Peyer's patch (tissue), 4 donors: ENCODE results near the gene TNFRSF13B. TPM values are rescaled to one million over a fixed set of nuclear protein-coding genes. Genes with fewer than 3 reads are reported as not detected.
"Not testable (repeated sequence)": the region's sequence is repeated elsewhere in the genome, so short reads cannot be mapped to it uniquely, and the experiment has no call there.

Experiments
- DNase-seq, 3 donors: peaks; one replicate each; pipeline ENCODE4 v3.0.0-alpha.2; 2017 to 2019
- H3K27ac ChIP-seq, 4 donors: fragments of 200-600 bp; sonication (generic); one replicate each; pipeline ENCODE4 v1.5.1; 2016 to 2019
- H3K27me3 ChIP-seq, 2 donors: fragments of 200-600 bp; sonication (generic); one replicate each; pipeline ENCODE4 v1.5.1; 2019
- H3K36me3 ChIP-seq, 3 donors: fragments of 200-600 bp; sonication (generic); one replicate each; pipeline ENCODE4 v1.5.1; 2016 to 2019
- H3K4me1 ChIP-seq, 4 donors: fragments of 200-600 bp; sonication (generic); one replicate each; pipeline ENCODE4 v1.5.1; 2016 to 2019
- H3K4me3 ChIP-seq, 4 donors: fragments of 200-600 bp; sonication (generic); 1 replicate in 3 of 4; 2 replicates in 1 of 4; pipeline ENCODE4 v1.5.1; 2016 to 2019; ENCODE audit warnings: mild to moderate bottlenecking in 1 of 4
- H3K9me3 ChIP-seq, 4 donors: fragments of 200-600 bp; sonication (generic); one replicate each; pipeline ENCODE4 v1.5.1; 2016 to 2019; ENCODE audit warnings: mild to moderate bottlenecking in 1 of 4
- POLR2A ChIP-seq, 2 donors: fragments of 450-650 bp; IDR thresholded peaks; one replicate each; pipeline ENCODE4 v1.5.1; 2017; ENCODE audit warnings: antibody characterized with exemption in 2 of 2, mild to moderate bottlenecking in 2 of 2, moderate library complexity in 2 of 2
- total RNA-seq, 4 donors: library from RNA; depleted of rRNA; stranded (reverse); fragments of >200 nt; gene quantifications; one replicate each; pipeline ENCODE4 v1.1.0, GENCODE V29; 2016
- TF ChIP-seq, protein P1 (sequence below), 6 experiments: fragments of 450-650 bp in 4 of 6; fragments of 200-600 bp in 2 of 6; sonication (generic) in 1 of 6; IDR thresholded peaks; one replicate each; pipeline ENCODE4 v1.5.1; 2017 to 2019; ENCODE audit warnings: antibody characterized with exemption in 6 of 6, mild to moderate bottlenecking in 3 of 6, moderate library complexity in 1 of 6

Gene TNFRSF13B
- total RNA-seq, 4 donors from 2014 or later = 3.2 to 86.6 TPM; not detected in 2

DNA sequence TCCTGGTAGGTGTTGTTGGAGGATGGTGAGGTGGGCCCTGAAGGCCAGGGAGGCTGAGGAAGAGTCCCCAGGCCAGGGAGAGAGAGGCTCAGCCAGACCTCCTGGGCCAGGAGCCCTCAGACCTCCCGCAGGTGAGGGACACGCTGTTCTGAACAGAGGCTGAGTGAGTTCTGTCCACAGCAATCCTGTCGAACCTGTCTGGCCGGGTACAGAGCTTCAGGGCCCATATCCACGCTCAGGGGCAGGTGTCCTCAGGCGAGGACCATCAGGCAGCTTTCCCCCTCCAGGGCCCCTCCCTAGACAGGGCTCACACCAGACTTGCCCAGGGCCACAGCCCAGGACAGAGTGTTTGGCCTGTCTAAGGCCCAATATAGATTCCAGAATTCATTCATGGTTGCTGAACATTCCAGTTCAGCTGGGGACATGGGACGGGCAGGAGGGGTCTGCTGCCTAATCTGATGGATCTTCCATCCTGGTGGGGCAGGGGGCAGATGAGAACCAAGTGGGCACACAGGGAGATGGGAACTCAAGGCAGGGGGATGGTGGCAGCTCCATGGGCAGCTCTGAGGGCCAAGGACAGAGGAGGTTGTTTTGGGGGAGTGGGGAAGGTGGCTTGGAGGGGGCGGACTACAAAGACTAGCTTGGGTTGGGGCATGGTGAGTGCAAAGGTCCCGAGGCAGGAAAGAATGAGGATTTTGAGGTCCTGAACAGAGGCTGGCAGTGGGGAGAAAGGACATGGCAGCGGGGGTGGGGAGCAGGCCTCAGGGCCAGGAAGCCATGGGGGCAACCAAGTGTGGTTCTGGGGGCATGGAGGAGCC is 46.9 kb upstream of the TNFRSF13B start:
- TF ChIP-seq POLR2A (IDR thresholded peaks at IDR 0.05) = no peak
- TF ChIP-seq, protein P1, sequence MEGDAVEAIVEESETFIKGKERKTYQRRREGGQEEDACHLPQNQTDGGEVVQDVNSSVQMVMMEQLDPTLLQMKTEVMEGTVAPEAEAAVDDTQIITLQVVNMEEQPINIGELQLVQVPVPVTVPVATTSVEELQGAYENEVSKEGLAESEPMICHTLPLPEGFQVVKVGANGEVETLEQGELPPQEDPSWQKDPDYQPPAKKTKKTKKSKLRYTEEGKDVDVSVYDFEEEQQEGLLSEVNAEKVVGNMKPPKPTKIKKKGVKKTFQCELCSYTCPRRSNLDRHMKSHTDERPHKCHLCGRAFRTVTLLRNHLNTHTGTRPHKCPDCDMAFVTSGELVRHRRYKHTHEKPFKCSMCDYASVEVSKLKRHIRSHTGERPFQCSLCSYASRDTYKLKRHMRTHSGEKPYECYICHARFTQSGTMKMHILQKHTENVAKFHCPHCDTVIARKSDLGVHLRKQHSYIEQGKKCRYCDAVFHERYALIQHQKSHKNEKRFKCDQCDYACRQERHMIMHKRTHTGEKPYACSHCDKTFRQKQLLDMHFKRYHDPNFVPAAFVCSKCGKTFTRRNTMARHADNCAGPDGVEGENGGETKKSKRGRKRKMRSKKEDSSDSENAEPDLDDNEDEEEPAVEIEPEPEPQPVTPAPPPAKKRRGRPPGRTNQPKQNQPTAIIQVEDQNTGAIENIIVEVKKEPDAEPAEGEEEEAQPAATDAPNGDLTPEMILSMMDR (IDR thresholded peaks at IDR 0.05) = no peak
- Histone ChIP-seq H3K27me3 (no peaks in the 10 kb centered on the region), H3K36me3 (no peaks in the 10 kb centered on the region), H3K9me3 (no peaks in the 10 kb centered on the region), H3K27ac (no peak overlapping the region), H3K4me1 (peaks cover 0 to 19% (median 0%) of the 10 kb centered on the region in 4 donors), H3K4me3 (no peak overlapping the region)
- DNase-seq = peak in 2 of 3 donors; percentile 53 to 55

DNA sequence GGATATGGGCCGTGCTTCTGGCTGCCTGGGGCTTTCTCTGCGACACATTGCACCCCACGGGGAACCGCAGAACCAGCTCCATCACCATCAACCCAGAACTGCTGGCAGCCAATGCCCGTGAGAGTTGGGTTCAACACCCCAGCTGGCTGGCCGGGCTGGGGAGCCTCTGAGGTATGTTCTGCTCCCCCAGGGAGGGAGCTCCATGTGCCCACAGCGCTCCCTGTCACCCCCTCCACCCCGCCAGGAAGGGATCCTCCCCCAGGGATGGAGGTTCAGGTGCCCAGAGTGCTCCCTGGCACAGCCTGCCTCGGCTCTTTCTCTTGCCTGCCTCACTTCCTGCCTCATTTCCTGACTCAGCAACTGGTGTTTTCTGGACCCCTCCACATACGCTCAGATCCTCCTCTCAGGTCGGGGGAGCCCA is 46.1 kb upstream of the TNFRSF13B start:
- Histone ChIP-seq H3K27me3 (no peaks in the 10 kb centered on the region), H3K4me3 (no peak overlapping the region), H3K27ac (no peak overlapping the region), H3K36me3 (no peaks in the 10 kb centered on the region), H3K4me1 (peaks cover 0 to 19% (median 0%) of the 10 kb centered on the region in 4 donors), H3K9me3 (no peaks in the 10 kb centered on the region)
- TF ChIP-seq, protein P1 (IDR thresholded peaks at IDR 0.05) = no peak
- no peak for TF ChIP-seq POLR2A (IDR thresholded peaks at IDR 0.05)
- peak in 1 of 3 donors; percentile 39 for DNase-seq

DNA sequence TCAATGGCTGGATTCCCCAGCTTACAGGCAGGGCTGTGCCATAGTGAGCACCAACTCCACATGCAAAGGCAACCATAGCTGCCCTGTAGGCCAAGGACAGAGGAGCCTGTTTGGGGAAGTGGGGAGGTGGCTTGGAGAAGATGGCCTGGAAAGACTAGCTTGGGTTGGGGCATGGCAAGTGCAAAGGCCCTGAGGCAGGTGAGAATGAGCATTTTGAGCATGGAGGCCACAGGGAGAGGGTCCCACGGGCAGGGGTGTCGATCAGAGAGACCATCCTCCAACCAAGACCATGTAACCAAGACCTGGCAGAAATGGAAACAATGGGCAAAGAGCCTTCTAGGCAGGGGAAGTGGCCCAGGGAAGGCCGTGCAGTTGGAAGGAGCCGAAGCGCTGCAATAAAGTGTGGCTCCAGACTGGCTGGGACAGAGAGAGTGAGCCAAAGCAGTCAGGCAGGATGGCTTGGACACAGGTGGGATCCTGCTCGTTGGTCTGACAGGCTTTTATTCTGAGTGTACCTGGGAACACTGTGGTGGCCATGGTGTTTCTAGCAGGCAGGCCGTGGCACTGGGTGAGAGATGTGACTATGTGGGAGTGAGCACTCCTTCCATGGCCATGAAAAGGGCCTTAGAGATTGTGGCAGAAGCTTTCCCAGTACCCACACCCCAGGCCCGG is 45.6 kb upstream of the TNFRSF13B start:
- Histone ChIP-seq H3K9me3 (no peaks in the 10 kb centered on the region), H3K4me3 (no peak overlapping the region), H3K36me3 (no peaks in the 10 kb centered on the region), H3K27me3 (no peaks in the 10 kb centered on the region), H3K27ac (no peak overlapping the region), H3K4me1 (peaks cover 0 to 19% (median 0%) of the 10 kb centered on the region in 4 donors)
- TF ChIP-seq, protein P1 (IDR thresholded peaks at IDR 0.05) = no peak
- TF ChIP-seq POLR2A (IDR thresholded peaks at IDR 0.05) = no peak
- DNase-seq = no peak

DNA sequence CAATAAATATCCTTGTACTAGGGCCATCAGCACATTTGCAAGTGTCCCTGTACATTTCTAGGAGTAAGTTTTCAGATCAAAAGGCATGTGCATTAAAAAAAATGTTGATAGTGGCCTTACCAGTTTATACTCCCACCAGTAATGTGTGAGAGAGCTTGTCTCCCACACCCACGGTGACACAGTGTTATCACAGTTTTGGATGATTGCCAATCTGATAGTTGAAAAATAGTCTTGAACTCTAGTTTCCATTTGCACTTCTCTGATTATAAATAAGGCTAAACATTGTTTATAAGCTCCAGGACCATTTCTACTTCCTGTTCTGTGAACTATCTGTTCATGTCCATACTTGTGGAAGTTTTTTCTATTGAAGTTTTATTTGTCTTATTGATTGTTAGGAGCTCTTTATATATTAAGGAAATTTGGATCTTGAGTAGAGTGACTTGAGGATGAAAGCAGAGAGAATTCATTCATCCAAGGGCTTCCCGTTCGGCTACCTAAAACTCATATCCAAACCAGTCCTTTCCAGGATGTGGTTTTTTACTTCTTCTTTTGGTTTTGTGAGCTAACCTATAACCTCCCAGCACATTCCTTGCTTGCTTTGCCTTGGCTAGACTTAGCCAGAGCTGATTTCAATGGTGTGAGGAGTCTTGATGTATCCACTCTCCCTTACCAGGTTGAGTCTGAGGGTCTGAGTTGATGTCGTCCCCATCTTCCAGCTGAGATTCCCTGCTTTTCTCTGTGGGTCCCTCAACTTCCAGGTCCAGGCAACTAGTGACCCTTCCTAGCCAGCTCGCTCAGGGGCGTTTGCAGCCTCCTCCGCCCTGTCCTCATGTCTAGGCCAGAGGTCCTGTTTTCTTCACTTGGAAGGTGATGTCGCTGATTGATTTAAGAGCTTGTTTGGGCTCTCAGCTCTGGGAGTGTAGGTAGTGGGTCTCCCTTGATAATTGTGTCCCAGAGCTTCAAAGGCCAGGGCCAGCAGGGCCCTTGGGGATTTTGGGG is 44.6 kb upstream of the TNFRSF13B start:
- H3K27me3 ChIP-seq, H3K9me3 ChIP-seq, H3K4me3 ChIP-seq, H3K36me3 ChIP-seq: not testable (repeated sequence)
- H3K27ac ChIP-seq = peak overlapping the region in 1 of 4 donors; percentile 46
- peak in 1 of 3 donors; percentile 28 for DNase-seq
- H3K4me1 ChIP-seq = peaks cover 0 to 14% (median 0%) of the 10 kb centered on the region in 4 donors

DNA sequence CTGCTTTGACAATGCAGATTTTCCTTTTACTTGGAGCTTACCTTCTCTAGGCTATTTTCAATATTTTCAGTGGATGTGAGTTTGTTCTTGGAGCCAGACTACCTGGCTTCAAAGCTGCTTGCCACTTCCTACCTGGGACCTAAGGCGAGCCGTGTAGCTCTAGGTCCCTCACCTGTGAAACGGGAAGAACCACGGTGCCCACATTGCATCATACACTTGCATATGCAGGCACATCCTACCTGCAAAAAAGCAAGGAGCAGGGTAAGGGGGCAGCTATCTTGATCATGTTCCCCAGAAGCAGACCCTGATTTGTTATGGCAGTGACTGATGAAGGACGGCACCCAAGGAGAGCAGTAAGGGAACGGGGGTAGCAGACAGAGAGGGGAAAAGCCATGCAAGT is 43.3 kb upstream of the TNFRSF13B start:
- H3K27ac ChIP-seq = no peak overlapping the region
- DNase-seq = no peak
- peaks cover 0 to 6% (median 0%) of the 10 kb centered on the region in 4 donors for H3K4me1 ChIP-seq
- H3K4me3 ChIP-seq = no peak overlapping the region
- no peaks in the 10 kb centered on the region for H3K9me3 ChIP-seq
- no peaks in the 10 kb centered on the region for H3K27me3 ChIP-seq
- TF ChIP-seq, protein P1 (IDR thresholded peaks at IDR 0.05) = no peak
- H3K36me3 ChIP-seq = no peaks in the 10 kb centered on the region

DNA sequence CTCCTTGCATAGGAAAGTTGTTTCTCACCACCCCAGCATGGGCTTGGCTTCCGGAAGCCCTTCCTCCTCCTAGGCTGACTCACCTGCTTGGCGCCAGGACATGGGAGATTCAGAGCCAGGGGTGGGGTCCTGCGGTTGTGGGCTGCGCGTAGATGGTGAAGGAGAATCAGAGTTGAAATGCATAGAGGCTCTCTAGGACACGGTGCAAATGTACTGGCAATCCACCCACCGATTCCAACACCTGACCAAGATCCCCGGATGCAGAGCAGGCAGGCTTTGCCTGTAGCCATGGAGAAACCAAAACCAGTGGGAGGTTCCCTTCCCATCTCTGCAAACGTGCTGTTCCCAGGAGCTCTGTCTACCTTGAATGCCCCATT is 42.8 kb upstream of the TNFRSF13B start:
- H3K9me3 ChIP-seq, H3K4me1 ChIP-seq, H3K27me3 ChIP-seq, H3K4me3 ChIP-seq, H3K27ac ChIP-seq, H3K36me3 ChIP-seq: not testable (repeated sequence)
- DNase-seq = peak in 1 of 3 donors; percentile 51

DNA sequence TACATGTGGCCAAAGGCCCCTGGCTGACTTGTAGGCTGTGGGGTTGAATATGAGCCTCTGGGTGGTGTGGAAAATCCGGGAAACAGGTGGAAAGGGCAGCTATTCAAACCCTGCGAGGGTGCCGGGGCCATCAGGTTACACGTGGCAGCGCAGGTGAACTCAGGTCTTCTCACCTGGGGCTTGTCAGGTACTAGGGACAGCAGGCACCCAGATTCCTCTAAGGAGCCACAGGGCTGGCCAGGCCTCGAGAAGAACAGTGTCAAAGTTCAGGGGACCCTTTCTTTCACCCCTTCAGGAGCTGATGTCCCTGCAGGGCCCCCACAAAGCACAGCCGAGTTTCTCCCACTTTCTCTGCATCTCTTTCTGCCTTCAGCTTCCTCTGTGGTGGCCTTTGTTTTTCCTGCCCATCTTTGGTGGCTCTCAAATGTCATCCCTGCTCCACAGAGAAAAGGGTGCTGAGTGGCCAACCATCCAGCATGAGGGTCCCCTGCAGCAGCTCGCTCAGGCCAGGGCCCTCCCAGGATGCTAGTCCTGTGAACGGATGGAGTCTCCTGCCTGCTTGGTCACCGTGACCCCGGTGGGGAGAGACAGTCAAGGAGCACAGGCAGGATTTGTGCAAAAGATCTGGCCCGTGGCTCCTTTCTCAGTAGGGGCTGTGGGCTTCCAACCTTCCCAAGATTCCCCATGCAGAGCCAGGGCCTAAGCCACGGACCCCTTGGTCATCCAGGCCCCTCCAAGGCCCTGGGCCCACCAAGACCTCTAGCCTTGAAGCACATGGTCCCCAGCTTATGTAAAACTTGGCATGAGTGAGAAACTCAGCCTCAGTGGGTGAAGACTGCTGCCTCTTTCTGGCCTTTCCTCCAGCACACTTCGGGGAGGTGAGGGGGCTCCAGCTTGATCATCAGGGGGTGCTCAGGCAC is 42.2 kb upstream of the TNFRSF13B start:
- not testable (repeated sequence) for H3K4me3 ChIP-seq, H3K36me3 ChIP-seq, H3K4me1 ChIP-seq, H3K27ac ChIP-seq, H3K9me3 ChIP-seq, H3K27me3 ChIP-seq
- DNase-seq = peak in 2 of 3 donors; percentile 31 to 42

DNA sequence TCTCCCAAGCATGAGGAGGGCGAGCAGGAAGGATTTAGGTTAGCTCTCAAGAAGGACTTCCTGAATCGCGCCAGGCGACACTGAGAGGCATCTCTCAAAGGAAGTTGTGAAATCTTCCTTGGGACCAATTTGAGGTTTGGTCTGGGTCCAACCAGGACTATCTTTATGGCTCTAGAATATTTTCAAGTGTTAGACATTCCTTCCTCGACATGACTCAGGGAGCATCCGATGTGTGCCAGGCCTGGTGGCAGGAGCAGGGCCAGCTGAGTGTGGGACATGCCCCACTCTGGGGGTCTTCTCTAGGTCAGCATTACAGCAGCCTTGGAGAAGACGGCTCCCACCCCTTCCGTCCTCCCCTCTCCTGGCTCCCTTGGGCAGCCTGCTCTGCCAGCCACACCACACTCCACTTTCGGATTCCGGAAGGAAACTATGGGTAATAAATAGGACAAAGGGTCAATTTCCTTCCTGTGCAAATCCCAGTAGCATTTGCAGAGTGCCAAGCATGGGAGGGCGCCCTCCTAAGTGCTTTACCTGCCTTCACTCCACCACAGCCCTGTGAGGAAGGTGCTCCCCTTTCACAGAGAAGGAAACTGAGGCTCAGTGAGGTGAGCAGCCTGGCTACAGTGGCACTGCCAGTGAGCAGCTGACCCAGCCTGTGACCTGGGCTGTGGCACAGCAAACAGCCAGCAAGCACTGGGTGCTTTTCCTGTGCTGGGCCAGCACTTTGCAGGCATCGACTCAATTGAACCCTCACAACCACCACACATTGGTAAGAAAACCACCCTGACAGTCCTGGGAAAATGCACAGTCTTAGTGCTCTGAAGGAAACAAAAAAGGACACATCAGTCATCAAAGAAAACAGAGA is 39.4 kb upstream of the TNFRSF13B start:
- not testable (repeated sequence) for H3K4me3 ChIP-seq, H3K4me1 ChIP-seq, H3K27me3 ChIP-seq, H3K36me3 ChIP-seq, H3K9me3 ChIP-seq
- peak in 2 of 3 donors; percentile 49 to 68 for DNase-seq
- peak overlapping the region in 1 of 4 donors; percentile 74 for H3K27ac ChIP-seq
